Right lobe of liver (tissue), 6 donors: ENCODE data around the gene MYH10. TPM values are rescaled to one million over a fixed set of nuclear protein-coding genes. Genes with fewer than 3 reads are reported as not detected.
A peak's percentile ranks its signal among the peaks of the same experiment; 100 is the strongest.

Experiments
- ATAC-seq, 4 donors: fragments of 200-7000 bp; cut with Tn5 transposase; one replicate each; pipeline ENCODE4 v1.9.1; 2020; ENCODE audit warnings: mild to moderate bottlenecking in 4 of 4, moderate library complexity in 4 of 4
- DNase-seq, 3 donors: peaks; one replicate each; pipeline ENCODE4 v3.0.0-alpha.2; 2020
- H3K27ac ChIP-seq, 3 donors: fragments of 200-600 bp; one replicate each; pipeline ENCODE4 v1.8.0; 2022
- H3K27me3 ChIP-seq, 2 donors: fragments of 200-600 bp; one replicate each; pipeline ENCODE4 v1.8.0; 2022
- H3K36me3 ChIP-seq, 4 donors: fragments of 200-600 bp; sonication (generic) in 1 of 4; one replicate each; pipeline versions ENCODE4 v1.5.1 to v1.8.0; 2017 to 2022; ENCODE audit warnings: control low read depth in 1 of 4
- H3K4me1 ChIP-seq, 4 donors: fragments of 200-600 bp; sonication (generic) in 1 of 4; one replicate each; pipeline versions ENCODE4 v1.5.1 to v1.8.0; 2017 to 2022; ENCODE audit warnings: control low read depth in 1 of 4
- H3K4me3 ChIP-seq, 3 donors: fragments of 200-600 bp; one replicate each; pipeline ENCODE4 v1.8.0; 2022
- H3K9me3 ChIP-seq, 4 donors: fragments of 200-600 bp; sonication (generic) in 1 of 4; one replicate each; pipeline versions ENCODE4 v1.5.1 to v1.8.0; 2017 to 2022; ENCODE audit warnings: control low read depth in 1 of 4
- CTCF ChIP-seq, 4 donors: fragments of 200-600 bp in 3 of 4; fragments of 450-650 bp in 1 of 4; IDR thresholded peaks; one replicate each; pipeline versions ENCODE4 v1.5.1 to v1.8.0; 2016 to 2022; ENCODE audit warnings: antibody characterized with exemption in 4 of 4, mild to moderate bottlenecking in 2 of 4
- POLR2A ChIP-seq: fragments of 450-650 bp; IDR thresholded peaks from one replicate; pipeline ENCODE4 v1.6.1; 2017; ENCODE audit warnings: antibody characterized with exemption, mild to moderate bottlenecking
- WGBS: methylation state at CpG from one replicate; pipeline ENCODE4 v1.1.6; 2018; ENCODE audit warnings: low coverage, low lambda C conversion rate; ENCODE audit not compliant: insufficient coverage; ENCODE audit errors: missing lambda C conversion rate; 5-methylcytosine and 5-hydroxymethylcytosine counted together
- intact Hi-C, 2 donors: fragments of 100-400 bp; cut with DNase I; formaldehyde crosslinking; loops; one replicate each; pipeline versions ENCODE4 v1.11.2 to v1.14.1; 2022
- total RNA-seq, 6 experiments: library from RNA; depleted of rRNA in 2 of 6; stranded (reverse); fragments of >200 nt in 2 of 6; fragmentation: NEBNext Ultra II Directional in 3 of 6; extraction: Animal tissue kit (Norgen Biotek cat#: 25700) in 3 of 6; gene quantifications; one replicate each; pipeline versions ENCODE4 v1.1.0 to v1.2.4, GENCODE V29; 2016 to 2023
- donor health status: DM: no; HTN: yes; CAD: no.
- donor health status: DM: no; HTN: no; CAD: no.
- donor health status: DM: no; HTN: no; CAD: no.
- donor health status: DM: no; HTN: yes; CAD: no.
- donor health status: DM: no; HTN: yes; CAD: no.

The MYH10 gene
- total RNA-seq, 6 experiments from 2014 or later: 19.8 to 32.9 (median 24.3) TPM

GRCh38 chr17:8455665-8456209, 174.8 kb downstream of the MYH10 start:
- intact Hi-C loops: no loop called here
- DNase-seq (no peak), ATAC-seq (peak in 1 of 4 donors; percentile 20)
- Histone ChIP-seq H3K36me3 (peaks cover 10 to 63% (median 23%) of the 10 kb centered on the region in 4 donors), H3K4me1 (peaks cover 0 to 14% (median 2%) of the 10 kb centered on the region in 4 donors), H3K9me3 (no peaks in the 10 kb centered on the region), H3K4me3 (no peak overlapping the region), H3K27me3 (no peaks in the 10 kb centered on the region), H3K27ac (no peak overlapping the region)
- 14% methylated on average over 2 of the region's 2 CpGs for WGBS
- TF ChIP-seq POLR2A (no peak), CTCF (IDR thresholded peaks at IDR 0.05) (no peak)

GRCh38 chr17:8453326-8453725, 177.2 kb downstream of the MYH10 start:
- Histone ChIP-seq H3K27me3 (no peaks in the 10 kb centered on the region), H3K4me1 (peaks cover 0 to 30% (median 6%) of the 10 kb centered on the region in 4 donors), H3K4me3 (no peak overlapping the region), H3K36me3 (peaks cover 12 to 60% (median 19%) of the 10 kb centered on the region in 4 donors), H3K27ac (no peak overlapping the region), H3K9me3 (no peaks in the 10 kb centered on the region)
- DNase-seq: no peak
- 84% methylated on average over 3 of the region's 3 CpGs for WGBS
- no peak for ATAC-seq
- intact Hi-C loops: no loop called here
- no peak for TF ChIP-seq CTCF (IDR thresholded peaks at IDR 0.05)
- no peak for TF ChIP-seq POLR2A

- peak overlapping the region in 1 of 3 donors; percentile 61 for H3K27ac ChIP-seq
- DNase-seq: no peak
- ATAC-seq: peak; percentile 67 to 72 (median 71)
- intact Hi-C loops: no loop called here
- TF ChIP-seq POLR2A (no peak), CTCF (IDR thresholded peaks at IDR 0.05) (no peak)
- H3K9me3 ChIP-seq: no peaks in the 10 kb centered on the region
- peaks cover 0 to 40% (median 6%) of the 10 kb centered on the region in 4 donors for H3K4me1 ChIP-seq
- no peak overlapping the region for H3K4me3 ChIP-seq
- no peaks in the 10 kb centered on the region for H3K27me3 ChIP-seq
- peaks cover 12 to 54% (median 18%) of the 10 kb centered on the region in 4 donors for H3K36me3 ChIP-seq
- 49% methylated on average over 8 of the region's 8 CpGs for WGBS
Observed at GRCh38 chr17:8451933-8452614, 178.5 kb downstream of the MYH10 start.

GRCh38 chr17:8448310-8448709, 182.2 kb downstream of the MYH10 start:
- DNase-seq (no peak), ATAC-seq (peak in 2 of 4 donors; percentile 31 to 34)
- 10% methylated on average over 3 of the region's 3 CpGs for WGBS
- Histone ChIP-seq H3K27me3 (no peaks in the 10 kb centered on the region), H3K36me3 (peaks cover 3 to 53% (median 18%) of the 10 kb centered on the region in 4 donors), H3K4me1 (peaks cover 0 to 40% (median 6%) of the 10 kb centered on the region in 4 donors), H3K27ac (peak overlapping the region in 1 of 3 donors; percentile 61), H3K4me3 (no peak overlapping the region), H3K9me3 (no peaks in the 10 kb centered on the region)
- intact Hi-C loops: no loop called here
- no peak for TF ChIP-seq POLR2A
- TF ChIP-seq CTCF (IDR thresholded peaks at IDR 0.05): no peak
